Testis (tissue), 3 donors: ENCODE measurements around the gene CTSW. TPM values are rescaled to one million over a fixed set of nuclear protein-coding genes. Genes with fewer than 3 reads are reported as not detected.

ENCODE experiments used
- DNase-seq: peaks from one replicate; pipeline ENCODE4 v3.0.0-alpha.2; 2019
- H3K27ac ChIP-seq, 2 donors: fragments of 200-600 bp; sonication (generic); one replicate each; pipeline ENCODE4 v1.5.1; 2019
- H3K27me3 ChIP-seq: fragments of 200-600 bp; sonication (generic); one replicate; pipeline ENCODE4 v1.5.1; 2019
- H3K36me3 ChIP-seq: fragments of 200-600 bp; sonication (generic); one replicate; pipeline ENCODE4 v1.5.1; 2017; ENCODE audit warnings: low read depth; ENCODE audit errors: missing control alignments
- H3K4me1 ChIP-seq: fragments of 200-600 bp; sonication (generic); one replicate; pipeline ENCODE4 v1.5.1; 2019
- H3K4me3 ChIP-seq, 2 donors: fragments of 200-600 bp; sonication (generic); one replicate each; pipeline ENCODE4 v1.5.1; 2017 to 2019
- H3K9me3 ChIP-seq: fragments of 200-600 bp; sonication (generic); one replicate; pipeline ENCODE4 v1.5.1; 2017
- CTCF ChIP-seq, 3 experiments: fragments of 450-650 bp in 2 of 3; fragments of 200-600 bp in 1 of 3; sonication (generic) in 1 of 3; IDR thresholded peaks; one replicate each; pipeline ENCODE4 v1.5.1; 2016 to 2019; ENCODE audit warnings: antibody characterized with exemption in 3 of 3, mild to moderate bottlenecking in 2 of 3, moderate library complexity in 1 of 3
- POLR2A ChIP-seq: fragments of 450-650 bp; IDR thresholded peaks from one replicate; pipeline ENCODE4 v1.6.1; 2017; ENCODE audit warnings: antibody characterized with exemption, mild to moderate bottlenecking, moderate library complexity
- WGBS, 2 donors: methylation state at CpG; one replicate each; pipeline ENCODE4 v1.1.5; 2018; 5-methylcytosine and 5-hydroxymethylcytosine counted together
- intact Hi-C: fragments of 100-400 bp; cut with DNase I; formaldehyde crosslinking; loops from one replicate; pipeline ENCODE4 v1.15.1; 2023; ENCODE audit warnings: low total_unique reads
- polyA plus RNA-seq: library from polyadenylated mRNA; stranded (reverse); fragments of 350-450 nt; fragmentation: Illumina TruSeq; extraction: RNeasy Lipid Tissue Mini Kit (QIAGEN cat#74804); gene quantifications from one replicate; pipeline ENCODE4 v1.2.3, GENCODE V29; 2014; ENCODE audit warnings: low read depth, low replicate concordance; ENCODE audit not compliant: insufficient read depth
- total RNA-seq, 2 donors: library from RNA; depleted of rRNA; stranded (reverse); fragments of >200 nt; gene quantifications; one replicate each; pipeline ENCODE4 v1.2.3, GENCODE V29; 2016

CTSW gene
- total and polyA plus RNA-seq, 3 donors from 2014 or later = 0.71 to 4.4 (median 2.7) TPM

GRCh38 chr11:65861165-65861505 lies 18.5 kb upstream of the CTSW start:
- no peak for DNase-seq
- Histone ChIP-seq H3K27me3 (no peaks in the 10 kb centered on the region), H3K4me1 (peaks cover 11% of the 10 kb centered on the region), H3K4me3 (peak overlapping the region; percentile 85 to 97), H3K36me3 (no peaks in the 10 kb centered on the region), H3K27ac (peak overlapping the region; percentile 88 to 94), H3K9me3 (no peaks in the 10 kb centered on the region)
- no peak for TF ChIP-seq CTCF (IDR thresholded peaks at IDR 0.05)
- TF ChIP-seq POLR2A = no peak
- intact Hi-C loops = no loop called here
- 9 to 14% methylated on average over 1 to 14 of the region's 14 CpGs for WGBS, 2 donors

GRCh38 chr11:65861533-65862183 lies 18.0 kb upstream of the CTSW start:
- no peaks in the 10 kb centered on the region for H3K27me3 ChIP-seq
- DNase-seq = no peak
- no peaks in the 10 kb centered on the region for H3K36me3 ChIP-seq
- WGBS, 2 donors = 73 to 83% methylated on average over 5 to 13 of the region's 13 CpGs
- H3K4me1 ChIP-seq = peaks cover 7% of the 10 kb centered on the region
- intact Hi-C loops = no loop called here
- no peaks in the 10 kb centered on the region for H3K9me3 ChIP-seq
- no peak overlapping the region for H3K27ac ChIP-seq
- TF ChIP-seq POLR2A (no peak), CTCF (IDR thresholded peaks at IDR 0.05) (no peak)
- peak overlapping the region in 1 of 2 donors; percentile 85 for H3K4me3 ChIP-seq

GRCh38 chr11:65862191-65862735 lies 17.4 kb upstream of the CTSW start:
- no peak for DNase-seq
- no peaks in the 10 kb centered on the region for H3K36me3 ChIP-seq

GRCh38 chr11:65862941-65863888 lies 16.4 kb upstream of the CTSW start:
- TF ChIP-seq CTCF (IDR thresholded peaks at IDR 0.05) = no peak
- no peak for TF ChIP-seq POLR2A
- H3K36me3 ChIP-seq = no peaks in the 10 kb centered on the region
- H3K27ac ChIP-seq = no peak overlapping the region
- intact Hi-C loops = no loop called here
- no peak for DNase-seq
- 86 to 88% methylated on average over 24 of the region's 24 CpGs for WGBS, 2 donors
- H3K27me3 ChIP-seq = no peaks in the 10 kb centered on the region
- H3K4me1 ChIP-seq = peaks cover 7% of the 10 kb centered on the region
- no peaks in the 10 kb centered on the region for H3K9me3 ChIP-seq
- H3K4me3 ChIP-seq = no peak overlapping the region

More at GRCh38 chr11:65862191-65862735, 17.4 kb upstream of the CTSW start:
- 78 to 95% methylated on average over 4 to 5 of the region's 5 CpGs for WGBS, 2 donors
- H3K9me3 ChIP-seq = no peaks in the 10 kb centered on the region
- H3K27ac ChIP-seq = no peak overlapping the region
- no peaks in the 10 kb centered on the region for H3K27me3 ChIP-seq
- intact Hi-C loops = no loop called here
- TF ChIP-seq CTCF (IDR thresholded peaks at IDR 0.05) (no peak), POLR2A (no peak)
- peaks cover 7% of the 10 kb centered on the region for H3K4me1 ChIP-seq
- H3K4me3 ChIP-seq = no peak overlapping the region
